Gastrocnemius medialis (tissue), 4 donors: Measurements from ENCODE around the gene FCRL5. TPM values are rescaled to one million over a fixed set of nuclear protein-coding genes. Genes with fewer than 3 reads are reported as not detected.
A peak's percentile ranks its signal among the peaks of the same experiment; 100 is the strongest.

ENCODE experiments used
- ATAC-seq, 2 donors: fragments of 150-250 bp; one replicate each; pipeline ENCODE4 v1.9.1; 2016
- DNase-seq, 2 donors: peaks; one replicate each; pipeline ENCODE4 v3.0.0-alpha.2; 2019
- H3K27ac ChIP-seq, 4 donors: fragments of 200-600 bp; sonication (generic); 1 replicate in 1 of 4; 2 replicates in 3 of 4; pipeline ENCODE4 v1.5.1; 2016 to 2018; ENCODE audit warnings: mild to moderate bottlenecking in 2 of 4, moderate library complexity in 1 of 4
- H3K27me3 ChIP-seq, 3 donors: fragments of 200-600 bp; sonication (generic) in 2 of 3; 1 replicate in 1 of 3; 2 replicates in 2 of 3; pipeline versions ENCODE4 v1.5.1 to v1.6.0; 2016 to 2019; ENCODE audit warnings: mild to moderate bottlenecking in 1 of 3, moderate library complexity in 1 of 3
- H3K36me3 ChIP-seq, 2 donors: fragments of 200-600 bp; sonication (generic) in 1 of 2; one replicate each; pipeline ENCODE4 v1.5.1; 2017 to 2018
- H3K4me1 ChIP-seq, 2 donors: fragments of 200-600 bp; sonication (generic) in 1 of 2; one replicate each; pipeline ENCODE4 v1.5.1; 2016 to 2017; ENCODE audit warnings: mild to moderate bottlenecking in 2 of 2
- H3K4me3 ChIP-seq, 4 donors: fragments of 200-600 bp; sonication (generic) in 3 of 4; 1 replicate in 1 of 4; 2 replicates in 3 of 4; pipeline ENCODE4 v1.5.1; 2016 to 2019; ENCODE audit warnings: mild to moderate bottlenecking in 2 of 4
- H3K9me3 ChIP-seq, 3 donors: fragments of 200-600 bp; sonication (generic) in 2 of 3; 1 replicate in 1 of 3; 2 replicates in 2 of 3; pipeline ENCODE4 v1.5.1; 2016 to 2019
- CTCF ChIP-seq, 5 experiments: fragments of 450-650 bp in 3 of 5; fragments of 200-600 bp in 2 of 5; sonication (generic) in 2 of 5; IDR thresholded peaks in 4 of 5; conservative IDR thresholded peaks in 1 of 5; 1 replicate in 4 of 5; 2 replicates in 1 of 5; pipeline ENCODE4 v1.5.1; 2016 to 2019; ENCODE audit warnings: antibody characterized with exemption in 5 of 5, mild to moderate bottlenecking in 3 of 5, moderate library complexity in 3 of 5
- POLR2A ChIP-seq, 2 donors: fragments of 450-650 bp; IDR thresholded peaks; one replicate each; pipeline ENCODE4 v1.6.1; 2017; ENCODE audit warnings: antibody characterized with exemption in 2 of 2, mild to moderate bottlenecking in 2 of 2, moderate library complexity in 2 of 2
- in situ Hi-C, 4 donors: fragments of 200-750 bp; cut with MboI; loops; one replicate each; pipeline versions ENCODE4 v1.15.0 to v1.8.0; 2017; ENCODE audit warnings: low sequenced_read_pairs in 4 of 4
- intact Hi-C: fragments of 100-400 bp; cut with DNase I; formaldehyde crosslinking; loops from one replicate; pipeline ENCODE4 v1.15.1; 2023; ENCODE audit warnings: low total_unique reads
- total RNA-seq, 4 donors: library from RNA; depleted of rRNA; stranded (reverse); fragments of >200 nt; gene quantifications; one replicate each; pipeline versions ENCODE4 v1.1.0 to v1.2.3, GENCODE V29; 2016

FCRL5 gene
- total RNA-seq, 4 donors from 2014 or later, result not detected

GRCh38 chr1:157497284-157497683, 55.0 kb downstream of the FCRL5 start:
- no peaks in the 10 kb centered on the region for H3K36me3 ChIP-seq
- no peaks in the 10 kb centered on the region for H3K4me1 ChIP-seq
- no peak overlapping the region for H3K27ac ChIP-seq
- DNase-seq (no peak), ATAC-seq (no peak)
- TF ChIP-seq POLR2A (IDR thresholded peaks at IDR 0.05) (no peak), CTCF (IDR thresholded peaks at IDR 0.05 in 4 of 5, conservative IDR thresholded peaks at IDR 0.05 in 1 of 5) (no peak)
- H3K27me3 ChIP-seq, result no peaks in the 10 kb centered on the region
- in situ Hi-C loops, result loop anchor here (10.0 to 25.0 kb wide), 3 partner anchors 132 to 310 kb away; no protein-coding TSS in a partner anchor
- intact Hi-C loops, result loop anchor here (2.0 kb wide), 1 partner anchor 126 kb away; no protein-coding TSS in a partner anchor
- H3K4me3 ChIP-seq, result no peak overlapping the region
- H3K9me3 ChIP-seq, result no peaks in the 10 kb centered on the region

- Histone ChIP-seq H3K27me3 (no peaks in the 10 kb centered on the region), H3K4me1 (no peaks in the 10 kb centered on the region), H3K9me3 (no peaks in the 10 kb centered on the region), H3K27ac (no peak overlapping the region), H3K36me3 (no peaks in the 10 kb centered on the region), H3K4me3 (no peak overlapping the region)
- intact Hi-C loops (loop anchor here (2.0 kb wide), 1 partner anchor 125 kb away; no protein-coding TSS in a partner anchor), in situ Hi-C loops (loop anchor here (10.0 to 25.0 kb wide), 3 partner anchors 131 to 309 kb away; no protein-coding TSS in a partner anchor)
- ATAC-seq, result peak in 1 of 2 donors; percentile 41
- no peak for TF ChIP-seq POLR2A (IDR thresholded peaks at IDR 0.05)
- peak; percentile 34 to 81 (median 55) for TF ChIP-seq CTCF (IDR thresholded peaks at IDR 0.05 in 4 of 5, conservative IDR thresholded peaks at IDR 0.05 in 1 of 5)
- DNase-seq, result no peak
Observed at GRCh38 chr1:157496121-157496526, 56.2 kb downstream of the FCRL5 start.

- TF ChIP-seq POLR2A (IDR thresholded peaks at IDR 0.05) (no peak), CTCF (IDR thresholded peaks at IDR 0.05 in 4 of 5, conservative IDR thresholded peaks at IDR 0.05 in 1 of 5) (no peak)
- no peak for DNase-seq
- Histone ChIP-seq H3K9me3 (no peaks in the 10 kb centered on the region), H3K4me3 (no peak overlapping the region), H3K27ac (no peak overlapping the region), H3K4me1 (no peaks in the 10 kb centered on the region), H3K27me3 (no peaks in the 10 kb centered on the region), H3K36me3 (no peaks in the 10 kb centered on the region)
- intact Hi-C loops, result no loop called here
- in situ Hi-C loops, result loop anchor here (10.0 to 25.0 kb wide), 3 partner anchors 130 to 308 kb away; no protein-coding TSS in a partner anchor
- no peak for ATAC-seq
Observed at GRCh38 chr1:157495285-157495684, 57.0 kb downstream of the FCRL5 start.

GRCh38 chr1:157494093-157494492, 58.2 kb downstream of the FCRL5 start:
- intact Hi-C loops (no loop called here), in situ Hi-C loops (loop anchor here (10.0 to 25.0 kb wide), 3 partner anchors 129 to 307 kb away; no protein-coding TSS in a partner anchor)
- no peaks in the 10 kb centered on the region for H3K27me3 ChIP-seq
- H3K4me1 ChIP-seq, result no peaks in the 10 kb centered on the region
- TF ChIP-seq POLR2A (IDR thresholded peaks at IDR 0.05), result no peak
- TF ChIP-seq CTCF (IDR thresholded peaks at IDR 0.05 in 4 of 5, conservative IDR thresholded peaks at IDR 0.05 in 1 of 5), result no peak
- H3K4me3 ChIP-seq, result no peak overlapping the region
- no peaks in the 10 kb centered on the region for H3K36me3 ChIP-seq
- no peaks in the 10 kb centered on the region for H3K9me3 ChIP-seq
- no peak for DNase-seq
- ATAC-seq, result no peak
- H3K27ac ChIP-seq, result no peak overlapping the region
